ENCODE measurements around the gene MYO5B. TPM values are rescaled to one million over a fixed set of nuclear protein-coding genes. Genes with fewer than 3 reads are reported as not detected.

Gene MYO5B
- total and polyA plus RNA-seq, 2 of the 4 experiments (the other 2 are of a cell fraction) = 0.24 to 0.54 TPM

GRCh38 chr18:50075772-50076171 is 119.2 kb downstream of the MYO5B start:
- Histone ChIP-seq H3K14ac (replicated peaks; ENCODE audit: low read depth, low read length) (no peak overlapping the region), H2BK120ac (ENCODE audit: low read depth, low read length) (no peak overlapping the region), H2BK15ac (ENCODE audit: low read depth, low read length) (no peak overlapping the region), H3K18ac (ENCODE audit: low read depth, low read length) (no peak overlapping the region), H3K36me3 (ENCODE audit: control insufficient read depth, insufficient read depth, low read length) (no peaks in the 10 kb centered on the region), H2BK20ac (ENCODE audit: low read depth, low read length) (no peak overlapping the region), H4K91ac (ENCODE audit: insufficient read depth, low read depth, low read length) (no peak overlapping the region), H3K4me2 (ENCODE audit: low read depth, low read length) (no peak overlapping the region), H3K23ac (ENCODE audit: low read depth, low read length) (no peak overlapping the region), H3K4me3 (ENCODE audit: insufficient read depth, low read depth, low read length) (no peak overlapping the region), H4K20me1 (ENCODE audit: insufficient read depth, low read length) (no peaks in the 10 kb centered on the region), H3K9me1 (ENCODE audit: insufficient read depth, low read length) (no peaks in the 10 kb centered on the region), H4K5ac (ENCODE audit: low read depth, low read length) (no peak overlapping the region), H3K56ac (ENCODE audit: extremely low read depth, insufficient read depth, low read length) (no peak overlapping the region), H3K4ac (ENCODE audit: low read depth, low read length) (no peak overlapping the region), H2BK5ac (ENCODE audit: low read depth, low read length, poor library complexity, severe bottlenecking) (no peak overlapping the region), H2AK9ac (replicated peaks; ENCODE audit: low read depth, low read length, poor library complexity) (no peak overlapping the region), H3K9ac (ENCODE audit: low read depth, low read length) (no peak overlapping the region), H2AFZ (replicated peaks; ENCODE audit: low read length, poor library complexity) (no peak overlapping the region), H3K27me3 (ENCODE audit: control insufficient read depth, insufficient read depth, low read length) (no peaks in the 10 kb centered on the region), H2AK5ac (ENCODE audit: low read depth, low read length) (no peak overlapping the region), H3K4me1 (ENCODE audit: control insufficient read depth, insufficient read depth, low read length) (no peaks in the 10 kb centered on the region), H4K8ac (ENCODE audit: low read depth in 2 of 2, low read length in 2 of 2) (no peak overlapping the region), H3K27ac (ENCODE audit: insufficient read depth, low read length) (no peak overlapping the region), H3K9me3 (ENCODE audit: control insufficient read depth, insufficient read depth, low read length) (no peaks in the 10 kb centered on the region), H3K79me1 (ENCODE audit: low read depth in 1 of 2, low read length in 2 of 2) (no peaks in the 10 kb centered on the region)
- no TSS peak for BruUV-seq (replicated peaks)
- TF ChIP-seq RFX5 (IDR thresholded peaks at IDR 0.05; ENCODE audit: low read depth, low read length) (no peak), FOS (IDR thresholded peaks at IDR 0.05; ENCODE audit: low read depth, low read length) (no peak), MXI1 (IDR thresholded peaks at IDR 0.05; ENCODE audit: borderline replicate concordance, low read depth, low read length) (no peak), BHLHE40 (IDR thresholded peaks at IDR 0.05; ENCODE audit: low read depth, low read length) (no peak), CHD1 (IDR thresholded peaks at IDR 0.05; ENCODE audit: low read depth, low read length) (no peak), CEBPB (IDR thresholded peaks at IDR 0.05; ENCODE audit: low read depth, low read length) (no peak), POLR2A (IDR thresholded peaks at IDR 0.05; ENCODE audit: low read depth, low read length) (no peak), MAFK (IDR thresholded peaks at IDR 0.05; ENCODE audit: low read depth, low read length) (no peak), MAZ (IDR thresholded peaks at IDR 0.05; ENCODE audit: borderline replicate concordance, low read depth, low read length) (no peak), NFE2L2 (IDR thresholded peaks at IDR 0.05; ENCODE audit: low read depth, low read length) (no peak)
- dilution Hi-C loops (cut with HindIII; ENCODE audit: low sequenced_read_pairs, unreplicated experiment) = no loop called here
- WGBS, 2 experiments (ENCODE audit: extremely low coverage in 2 of 2, insufficient read length in 1 of 2) = no CpG with 5 or more reads among the region's 4 CpGs
- intact Hi-C loops (cut with micrococcal nuclease) = no loop called here
- ChIA-PET CTCF (no interaction called here), POLR2A (ENCODE audit: unreplicated experiment) (no interaction called here)
- no peak for ATAC-seq (ENCODE audit: low read depth)
- no peak for DNase-seq
- in situ Hi-C loops (cut with MboI; ENCODE audit: low sequenced_read_pairs) = no loop called here

Measured in IMR-90 (cell line).